SK-N-SH treated with all-trans-retinoic acid at 6 μM for 48 hours (cell line): ENCODE results near the gene FAM111A.

Experiments
- ATAC-seq: fragments of 200-7000 bp; cut with Tn5 transposase; 3 replicates; pipeline ENCODE4 v1.9.1; 2020; ENCODE audit warnings: mild to moderate bottlenecking, moderate library complexity
- ARNTL ChIP-seq: fragments of 450-650 bp; formaldehyde crosslinking; IDR thresholded peaks from 2 replicates; pipeline ENCODE4 v1.5.0; 2020; ENCODE audit warnings: low read depth, mild to moderate bottlenecking, moderate library complexity, borderline replicate concordance
- BACH2 ChIP-seq: fragments of 250-450 bp; sonication (Bioruptor Pico); IDR thresholded peaks from 2 replicates; pipeline ENCODE4 v1.9.0; 2021; ENCODE audit warnings: mild to moderate bottlenecking, borderline replicate concordance
- CREB5 ChIP-seq: fragments of 250-450 bp; sonication (Bioruptor Pico); IDR thresholded peaks from 2 replicates; pipeline ENCODE4 v1.5.1; 2020; ENCODE audit warnings: low read depth, mild to moderate bottlenecking, moderate library complexity
- CSDC2 ChIP-seq: fragments of 250-450 bp; sonication (Bioruptor Pico); IDR thresholded peaks from 2 replicates; pipeline ENCODE4 v1.5.0; 2020; ENCODE audit warnings: mild to moderate bottlenecking, moderate library complexity
- CSRNP3 ChIP-seq: fragments of 250-450 bp; sonication (Bioruptor Pico); IDR thresholded peaks from 2 replicates; pipeline ENCODE4 v1.5.1; 2021; ENCODE audit warnings: mild to moderate bottlenecking, moderate library complexity
- GLIS3 ChIP-seq: fragments of 250-450 bp; sonication (Bioruptor Pico); IDR thresholded peaks from 2 replicates; pipeline ENCODE4 v1.5.0; 2020; ENCODE audit warnings: mild to moderate bottlenecking, moderate library complexity
- OSR1 ChIP-seq: fragments of 250-450 bp; sonication (Bioruptor Pico); IDR thresholded peaks from 2 replicates; pipeline ENCODE4 v1.8.0; 2022; ENCODE audit warnings: moderate library complexity, mild to moderate bottlenecking, inconsistent platforms
- PATZ1 ChIP-seq: fragments of 250-450 bp; sonication (Bioruptor Pico); IDR thresholded peaks from 2 replicates; pipeline ENCODE4 v1.8.0; 2020; ENCODE audit warnings: mild to moderate bottlenecking, moderate library complexity, borderline replicate concordance
- PPARA ChIP-seq: fragments of 250-450 bp; sonication (Bioruptor Pico); IDR thresholded peaks from 2 replicates; pipeline ENCODE4 v1.5.0; 2020; ENCODE audit warnings: mild to moderate bottlenecking, borderline replicate concordance
- RARB ChIP-seq: fragments of 250-450 bp; sonication (Bioruptor Pico); IDR thresholded peaks from 2 replicates; pipeline ENCODE4 v1.8.0; 2021; ENCODE audit warnings: mild to moderate bottlenecking, moderate library complexity
- TCF4 ChIP-seq: fragments of 250-450 bp; sonication (Bioruptor Pico); IDR thresholded peaks from 2 replicates; pipeline ENCODE4 v1.8.0; 2021; ENCODE audit warnings: mild to moderate bottlenecking, moderate library complexity, borderline replicate concordance
- TOX ChIP-seq: fragments of 250-450 bp; sonication (Bioruptor Pico); IDR thresholded peaks from 2 replicates; pipeline ENCODE4 v1.8.0; 2021; ENCODE audit warnings: mild to moderate bottlenecking, moderate library complexity, borderline replicate concordance
- TSHZ2 ChIP-seq: fragments of 250-450 bp; sonication (Bioruptor Pico); IDR thresholded peaks from 2 replicates; pipeline ENCODE4 v1.5.0; 2020; ENCODE audit warnings: mild to moderate bottlenecking, moderate library complexity
- ZC3H10 ChIP-seq: fragments of 250-450 bp; sonication (Bioruptor Pico); IDR thresholded peaks from 2 replicates; pipeline ENCODE4 v1.5.1; 2021; ENCODE audit warnings: mild to moderate bottlenecking, moderate library complexity
- ZFP3 ChIP-seq: fragments of 250-450 bp; sonication (Bioruptor Pico); IDR thresholded peaks from 2 replicates; pipeline ENCODE4 v1.5.0; 2020; ENCODE audit warnings: mild to moderate bottlenecking, moderate library complexity
- ZFP30 ChIP-seq: fragments of 450-650 bp; formaldehyde crosslinking; IDR thresholded peaks from 2 replicates; pipeline ENCODE4 v1.5.0; 2022; ENCODE audit warnings: mild to moderate bottlenecking, moderate library complexity
- ZNF565 ChIP-seq: fragments of 450-650 bp; formaldehyde crosslinking; conservative IDR thresholded peaks from 2 replicates; pipeline ENCODE4 v1.5.0; 2020; ENCODE audit warnings: low read depth, mild to moderate bottlenecking, moderate library complexity
- ZNF70 ChIP-seq: fragments of 450-650 bp; formaldehyde crosslinking; IDR thresholded peaks from 2 replicates; pipeline ENCODE4 v1.5.0; 2020; ENCODE audit warnings: mild to moderate bottlenecking, moderate library complexity
- ZNF8 ChIP-seq: fragments of 450-650 bp; formaldehyde crosslinking; IDR thresholded peaks from 2 replicates; pipeline ENCODE4 v1.5.0; 2020; ENCODE audit warnings: mild to moderate bottlenecking, moderate library complexity

Gene FAM111A

GRCh38 chr11:59192446-59193020, 49.9 kb downstream of the FAM111A start:
- no peak for ATAC-seq
- TF ChIP-seq GLIS3 (CRISPR knock-in tag) (no peak), CSRNP3 (CRISPR knock-in tag) (no peak), TSHZ2 (CRISPR knock-in tag) (no peak), PPARA (CRISPR knock-in tag) (no peak), TCF4 (CRISPR knock-in tag) (no peak), ZC3H10 (CRISPR knock-in tag) (no peak), BACH2 (CRISPR knock-in tag) (no peak), OSR1 (CRISPR knock-in tag) (no peak), TOX (CRISPR knock-in tag) (no peak), ZNF8 (CRISPR knock-in tag) (no peak), CSDC2 (CRISPR knock-in tag) (no peak), ZNF70 (CRISPR knock-in tag) (no peak), PATZ1 (CRISPR knock-in tag) (no peak), ZFP30 (CRISPR knock-in tag) (no peak), ZFP3 (CRISPR knock-in tag) (no peak), ARNTL (CRISPR knock-in tag) (no peak), ZNF565 (no peak), CREB5 (CRISPR knock-in tag) (no peak)

- ATAC-seq, result no peak
- TF ChIP-seq PATZ1 (CRISPR knock-in tag), result no peak
- TF ChIP-seq RARB (CRISPR knock-in tag), result no peak
- no peak for TF ChIP-seq TSHZ2 (CRISPR knock-in tag)
- TF ChIP-seq ZNF8 (CRISPR knock-in tag), result no peak
- TF ChIP-seq ZFP3 (CRISPR knock-in tag), result no peak
- no peak for TF ChIP-seq ZNF565
- TF ChIP-seq ZFP30 (CRISPR knock-in tag), result no peak
- TF ChIP-seq GLIS3 (CRISPR knock-in tag), result no peak
- no peak for TF ChIP-seq ARNTL (CRISPR knock-in tag)
- TF ChIP-seq TOX (CRISPR knock-in tag), result no peak
Observed at GRCh38 chr11:59193587-59194130, 51.0 kb downstream of the FAM111A start.
